GM12878 (cell line): Measurements from ENCODE around the gene DUSP7. TPM values are rescaled to one million over a fixed set of nuclear protein-coding genes. Genes with fewer than 3 reads are reported as not detected.
A peak's percentile ranks its signal among the peaks of the same experiment; 100 is the strongest.

Experiments used
- ATAC-seq: fragments of 200-7000 bp; cut with Tn5 transposase; 3 replicates; pipeline ENCODE4 v1.9.1; 2020; ENCODE audit warnings: mild to moderate bottlenecking, moderate library complexity
- BruUV-seq: library from RNA; stranded (reverse); fragments of 400-500 nt; replicated peaks from 2 replicates; lab custom pipeline; 2021; lab: Mats Ljungman, UMichigan
- CTCF ChIA-PET: fragments of 300-600 bp; sonication (Branson Sonifier 250); formaldehyde crosslinking; extraction: SDS; loops from one replicate; lab custom pipeline; 2021; ENCODE audit warnings: inconsistent platforms; lab: Yijun Ruan, JAX
- POLR2A ChIA-PET: fragments of 350-600 bp; formaldehyde crosslinking; extraction: SDS; loops from one replicate; lab custom pipeline; 2021; ENCODE audit warnings: inconsistent platforms; lab: Charles Lee
- RAD21 ChIA-PET: fragments of 300-600 bp; sonication (Branson Sonifier 250); formaldehyde crosslinking; loops from one replicate; lab custom pipeline; 2023; ENCODE audit warnings: antibody characterized with exemption; ENCODE audit not compliant: unreplicated experiment; lab: Charles Lee
- SMC1A ChIA-PET: fragments of 300-600 bp; sonication (Branson Sonifier 250); formaldehyde crosslinking; loops from one replicate; lab custom pipeline; 2023; ENCODE audit not compliant: unreplicated experiment, uncharacterized antibody; lab: Charles Lee
- DNase-seq: peaks from one replicate; pipeline ENCODE4 v3.0.0-alpha.2; 2011; ENCODE audit warnings: low read depth, low spot score
- FAIRE-seq: peaks from 3 replicates; lab custom pipeline; 2011; peaks lifted over from hg19 to GRCh38; lab: Jason Lieb, UNC
- H2AFZ ChIP-seq: 2 replicates; pipeline ENCODE4 v1.6.0; 2011; ENCODE audit warnings: low read depth, low read length, control low read depth; ENCODE audit not compliant: control insufficient read depth
- H3K27ac ChIP-seq: 2 replicates; pipeline ENCODE4 v1.5.1; 2011; ENCODE audit warnings: control low read depth; ENCODE audit not compliant: control insufficient read depth, insufficient read depth
- H3K27me3 ChIP-seq, 2 experiments: replicated peaks in 1 of 2; 2 replicates each; pipeline versions ENCODE4 v1.6.0 to v1.6.1; 2011; ENCODE audit warnings: low read length in 1 of 2; ENCODE audit not compliant: control insufficient read depth in 2 of 2, insufficient read depth in 2 of 2
- H3K36me3 ChIP-seq, 2 experiments: 2 replicates each; pipeline ENCODE4 v1.5.1; 2011; ENCODE audit warnings: low read length in 1 of 2; ENCODE audit not compliant: control insufficient read depth in 2 of 2, insufficient read depth in 2 of 2
- H3K4me1 ChIP-seq: 2 replicates; pipeline ENCODE4 v1.6.1; 2011; ENCODE audit warnings: mild to moderate bottlenecking, low read length, moderate library complexity, mixed read lengths; ENCODE audit not compliant: control insufficient read depth, insufficient read depth
- H3K4me2 ChIP-seq: 2 replicates; pipeline ENCODE4 v1.6.0; 2011; ENCODE audit warnings: control low read depth; ENCODE audit not compliant: control insufficient read depth, insufficient read depth
- H3K4me3 ChIP-seq: fragments of 200-600 bp; sonication (generic); 2 replicates; pipeline ENCODE4 v1.5.1; 2016
- H3K79me2 ChIP-seq: 2 replicates; pipeline ENCODE4 v1.6.0; 2011; ENCODE audit warnings: low read length; ENCODE audit not compliant: control insufficient read depth, insufficient read depth
- H3K9ac ChIP-seq: 2 replicates; pipeline ENCODE4 v1.8.0; 2011; ENCODE audit warnings: low read length, control low read depth, mixed read lengths; ENCODE audit not compliant: control insufficient read depth, insufficient read depth
- H3K9me3 ChIP-seq: replicated peaks from 3 replicates; pipeline ENCODE4 v1.5.1; 2011; ENCODE audit warnings: mild to moderate bottlenecking, low read length; ENCODE audit not compliant: control insufficient read depth, insufficient read depth
- H4K20me1 ChIP-seq: 2 replicates; pipeline ENCODE4 v1.6.0; 2011; ENCODE audit not compliant: control insufficient read depth, insufficient read depth
- BCL11A ChIP-seq: IDR thresholded peaks from 2 replicates; pipeline ENCODE4 v1.6.1; 2011; ENCODE audit warnings: low read depth, low read length
- BCL3 ChIP-seq: IDR thresholded peaks from 2 replicates; pipeline ENCODE4 v1.6.1; 2011; ENCODE audit warnings: borderline replicate concordance, low read depth, mild to moderate bottlenecking, moderate library complexity, low read length; ENCODE audit not compliant: insufficient read depth, poor library complexity, severe bottlenecking
- DPF2 ChIP-seq: fragments of 450-650 bp; IDR thresholded peaks from 2 replicates; pipeline ENCODE4 v1.6.1; 2017; ENCODE audit warnings: mild to moderate bottlenecking
- RB1 ChIP-seq: fragments of 450-650 bp; formaldehyde crosslinking; IDR thresholded peaks from 2 replicates; pipeline ENCODE4 v1.6.1; 2017; ENCODE audit warnings: mild to moderate bottlenecking, borderline replicate concordance
- SREBF1 ChIP-seq: IDR thresholded peaks from 2 replicates; pipeline ENCODE4 v1.6.1; 2012; ENCODE audit warnings: mild to moderate bottlenecking, low read length
- SREBF2 ChIP-seq: IDR thresholded peaks from 2 replicates; pipeline ENCODE4 v1.6.1; 2012; ENCODE audit warnings: mild to moderate bottlenecking, low read length
- ZNF24 ChIP-seq: fragments of 450-650 bp; IDR thresholded peaks from 2 replicates; pipeline ENCODE4 v1.6.1; 2017; ENCODE audit warnings: antibody characterized with exemption, mild to moderate bottlenecking
- WGBS: methylation state at CpG from one replicate; pipeline ENCODE4 v1.1.6; 2016; ENCODE audit warnings: low lambda C conversion rate; ENCODE audit not compliant: insufficient replicate concordance, insufficient coverage; ENCODE audit errors: missing lambda C conversion rate; 5-methylcytosine and 5-hydroxymethylcytosine counted together
- in situ Hi-C: fragments of 300-500 bp; cut with MboI; formaldehyde crosslinking; loops from 9 replicates; pipeline ENCODE4 v1.14.3; 2018; ENCODE audit warnings: mixed read lengths
- intact Hi-C: fragments of 100-400 bp; cut with micrococcal nuclease; formaldehyde crosslinking; loops from one replicate; pipeline ENCODE4 v1.14.2; 2022; ENCODE audit not compliant: unreplicated experiment
- polyA plus RNA-seq, 11 experiments: library from polyadenylated mRNA; depleted of rRNA in 4 of 11; unstranded in 6 of 11; stranded (reverse) in 5 of 11; fragments of >200 nt; fragmentation: Nextera tagmentation in 4 of 11; fragmentation: Illumina TruSeq in 1 of 11; extraction: Ambion mirVana in 4 of 11; extraction: Trizol in 1 of 11; gene quantifications; 1 replicate in 1 of 11; 2 replicates in 10 of 11; pipeline versions ENCODE4 v1.2.1 to v1.2.3, GENCODE V29; 2011 to 2016; ENCODE audit warnings: inconsistent platforms in 2 of 11, missing spikeins in 2 of 11, low read depth in 1 of 11
- total RNA-seq, 4 experiments: library from RNA; depleted of rRNA in 3 of 4; stranded (reverse); fragments of >200 nt in 3 of 4; fragmentation: Illumina TruSeq in 1 of 4; extraction: Trizol in 1 of 4; gene quantifications; 2 replicates each; pipeline versions ENCODE4 v1.2.1 to v1.2.3, GENCODE V29; 2013 to 2021

Gene DUSP7
- total and polyA plus RNA-seq, 10 of the 15 experiments (the other 5 are each of a cell fraction or from before 2014, with no cell fraction given) = 0.73 to 17.0 (median 7.9) TPM

- 61% methylated on average over 18 of the region's 18 CpGs for WGBS
- no peak for FAIRE-seq
- no peak overlapping the region for H2AFZ ChIP-seq
- no peak for TF ChIP-seq RB1
- no peak for TF ChIP-seq DPF2
- TF ChIP-seq ZNF24 = no peak
- no peak for TF ChIP-seq SREBF2
- TF ChIP-seq SREBF1 = no peak
- TF ChIP-seq BCL3 = no peak
- TF ChIP-seq BCL11A = no peak
- H3K27ac ChIP-seq = no peak overlapping the region
- H3K4me2 ChIP-seq = no peak overlapping the region
- no peaks in the 10 kb centered on the region for H3K9me3 ChIP-seq
- in situ Hi-C loops (no loop called here), intact Hi-C loops (no loop called here)
- ChIA-PET POLR2A (interaction anchor here (0.9 kb wide), 1 partner anchor 11 kb away, joined by 3 read pairs; the partner anchor contains the start of gene DUSP7), RAD21 (no interaction called here), SMC1A (interaction anchor here (1.3 to 2.5 kb wide), 3 partner anchors 8 to 43 kb away, joined by 3 to 10 read pairs (median 4); no protein-coding TSS in a partner anchor), CTCF (interaction anchor here (1.5 to 3.1 kb wide), 2 partner anchors 8 to 10 kb away, joined by 4 to 16 read pairs; no protein-coding TSS in a partner anchor)
- H3K27me3 ChIP-seq = no peaks in the 10 kb centered on the region
- no TSS peak for BruUV-seq
- H3K79me2 ChIP-seq = no peaks in the 10 kb centered on the region
- no peaks in the 10 kb centered on the region for H4K20me1 ChIP-seq
- peak; percentile 60 for ATAC-seq
- H3K4me1 ChIP-seq = no peaks in the 10 kb centered on the region
- no peak overlapping the region for H3K9ac ChIP-seq
- no peak for DNase-seq
- H3K4me3 ChIP-seq = no peak overlapping the region
- H3K36me3 ChIP-seq = peaks cover 0 to 8% of the 10 kb centered on the region in 2 experiments; a peak in 3 of 4 replicates
Measured at GRCh38 chr3:52044869-52045619, 11.3 kb downstream of the DUSP7 start.
